Fibroblast of lung (primary cell): Measurements from ENCODE around the gene BAD.

ENCODE experiments used
- CTCF ChIP-seq, 2 donors: IDR thresholded peaks in 1 of 2; conservative IDR thresholded peaks in 1 of 2; 1 replicate in 1 of 2; 2 replicates in 1 of 2; pipeline ENCODE4 v1.5.1; 2011 to 2012; ENCODE audit warnings: low read length in 2 of 2, control low read depth in 1 of 2, inconsistent platforms in 1 of 2, low read depth in 1 of 2, mild to moderate bottlenecking in 1 of 2
- EZH2 ChIP-seq: IDR thresholded peaks from 2 replicates; pipeline ENCODE4 v1.5.1; 2012; ENCODE audit warnings: low read length, control low read depth, mild to moderate bottlenecking; ENCODE audit errors: missing control alignments

DNA sequence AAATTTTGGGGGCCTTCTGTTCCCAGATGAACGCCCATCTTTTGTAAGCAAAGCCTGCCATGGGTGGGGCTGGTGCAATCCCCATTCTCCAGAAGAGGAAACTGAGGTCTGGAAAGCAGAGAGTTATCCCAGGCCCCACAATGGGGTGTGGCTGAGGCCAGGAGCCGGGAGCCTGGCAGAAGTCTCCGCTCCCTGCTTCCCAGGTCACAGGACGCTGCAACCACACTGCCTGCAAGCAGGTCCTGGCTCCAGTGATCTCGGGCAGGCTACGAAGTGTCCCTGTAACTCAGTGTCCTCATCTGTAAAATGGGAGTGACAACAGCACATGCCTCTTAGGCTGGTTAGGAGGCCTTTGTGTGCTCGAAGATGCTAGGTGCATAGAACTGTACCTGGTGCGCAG is 31.4 kb downstream of the BAD start:
- TF ChIP-seq CTCF (conservative IDR thresholded peaks at IDR 0.05 in 1 of 2, IDR thresholded peaks at IDR 0.05 in 1 of 2; ENCODE audit: low read depth in 1 of 2, low read length in 2 of 2) (no peak), EZH2 (no peak)
